GM19438 (cell line): ENCODE data around the gene CCDC167.

Source experiments
- ATAC-seq: cut with Tn5 transposase; IDR thresholded peaks from one replicate; pipeline ENCODE4 v1.9.1; 2021; ENCODE audit warnings: low read depth; ENCODE audit not compliant: unreplicated experiment

Gene CCDC167

DNA sequence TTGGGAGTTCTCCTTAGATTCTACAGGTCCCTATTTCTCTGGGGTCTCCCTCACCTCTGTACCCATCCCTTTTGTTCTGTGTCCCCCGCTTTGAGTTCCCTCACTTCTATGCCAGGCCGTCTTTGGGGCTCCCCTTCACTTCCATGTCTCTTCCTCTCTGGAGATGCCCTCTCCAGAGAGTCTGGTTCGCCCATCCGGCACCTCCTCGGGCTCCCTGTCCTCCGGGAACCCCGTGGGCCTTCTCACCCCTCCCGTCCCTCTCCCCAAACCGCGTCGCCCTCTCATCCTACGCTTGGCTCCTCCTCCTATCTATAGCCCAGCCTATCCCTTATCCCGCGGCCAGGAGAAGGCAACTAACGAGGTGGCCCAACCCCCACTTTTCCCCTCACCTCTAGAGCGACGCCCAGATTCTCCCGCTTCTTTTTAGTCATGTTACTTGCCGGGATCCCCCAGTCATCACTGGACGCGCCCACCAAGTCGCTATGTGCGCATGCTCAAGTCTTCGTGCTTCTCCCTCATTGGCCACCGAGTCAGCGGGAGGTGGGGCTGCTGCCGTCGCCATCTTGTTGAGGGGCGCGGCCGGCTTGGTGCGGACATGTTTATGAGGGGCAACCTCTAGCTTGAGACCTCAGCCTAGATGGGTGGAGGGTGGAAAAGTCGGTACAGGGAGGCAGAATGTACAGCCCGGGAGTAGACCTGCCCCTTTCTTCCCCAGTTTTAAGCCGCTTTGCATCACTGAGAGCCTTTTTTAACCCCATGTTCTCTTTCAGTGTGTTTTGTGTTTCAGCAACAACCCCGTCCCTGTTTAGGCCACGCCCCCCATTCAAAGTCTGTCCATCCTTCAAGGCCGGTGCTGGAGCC lies at the start of gene CCDC167:
CCDC167 (minus strand) TSS at position 461 of the 861 bp plus-strand sequence; CDS start at position 431, 30 bp downstream.
- ATAC-seq = peak; percentile 81

DNA sequence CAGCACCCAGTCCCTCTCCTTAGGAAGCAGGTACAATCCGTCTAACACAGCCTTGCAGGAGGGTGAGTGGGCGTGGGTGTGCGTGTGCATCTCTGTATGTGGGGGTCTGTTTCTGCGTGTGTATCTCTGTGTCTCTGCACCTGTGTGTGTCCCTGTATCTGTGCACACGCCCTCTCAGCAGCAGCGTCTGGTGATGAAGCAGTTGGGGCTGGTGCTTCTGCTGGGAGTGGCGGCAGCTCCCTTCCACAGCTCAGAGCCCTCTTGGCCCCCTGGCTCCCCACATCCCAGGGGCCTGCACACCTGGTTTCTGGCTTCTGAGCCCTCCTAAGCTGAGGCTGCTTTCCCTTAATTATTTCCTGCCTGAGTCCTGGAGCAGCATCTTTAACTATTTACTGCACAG lies 49.5 kb upstream of the CCDC167 start:
- ATAC-seq = no peak

DNA sequence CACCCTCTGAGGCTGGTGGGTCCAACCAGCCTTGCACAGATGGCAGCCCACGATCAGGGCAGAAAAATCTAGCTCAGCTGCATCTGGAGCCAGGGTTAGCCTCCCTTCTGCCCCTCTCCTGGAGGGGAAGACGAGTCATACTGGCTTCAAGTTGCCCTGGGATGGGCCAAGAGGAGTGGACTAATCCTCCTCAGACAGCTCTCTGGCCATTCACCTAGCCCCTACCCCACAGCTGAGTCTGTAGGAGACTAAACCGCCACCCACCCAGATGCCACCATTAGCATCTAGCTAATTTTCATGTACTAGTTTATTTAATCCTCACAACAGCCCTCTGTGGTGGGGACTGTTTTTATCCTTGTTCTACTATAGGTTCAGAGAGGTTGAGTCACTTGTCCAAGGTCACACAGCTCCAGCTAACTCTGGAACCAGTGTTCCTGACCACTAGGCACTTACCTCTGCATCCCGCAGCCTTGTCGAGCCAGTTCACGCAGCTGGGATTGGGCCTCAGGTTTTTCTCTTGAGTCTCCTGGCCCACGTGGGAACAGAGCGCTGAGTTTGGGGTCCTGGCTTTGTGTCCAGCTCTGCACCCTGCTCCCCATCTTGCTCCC lies 48.5 kb upstream of the CCDC167 start:
- no peak for ATAC-seq

DNA sequence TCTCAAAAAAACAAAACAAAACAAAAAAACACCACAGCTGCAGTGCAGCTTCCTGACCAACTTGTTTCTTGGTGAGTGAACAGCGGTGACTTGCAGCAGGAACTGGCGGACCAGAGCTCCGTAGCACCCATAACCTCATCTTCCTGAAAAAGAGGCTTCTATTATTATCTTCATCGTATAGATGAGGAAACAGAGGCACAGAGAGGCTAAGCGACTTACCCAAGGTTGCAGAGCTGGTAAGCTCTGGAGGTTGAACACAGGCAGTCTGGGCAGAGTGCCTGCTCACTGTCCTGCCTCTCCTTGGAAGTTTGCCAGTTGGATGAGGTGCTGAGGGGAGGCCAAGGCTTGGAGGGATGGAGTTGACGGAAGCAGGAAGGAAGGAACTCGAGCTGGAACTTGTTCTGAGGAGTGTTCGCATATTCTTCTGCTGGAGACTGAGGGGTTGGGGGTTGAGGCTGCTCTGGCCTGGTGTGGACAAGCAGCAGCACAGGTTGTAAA lies 47.9 kb upstream of the CCDC167 start:
- ATAC-seq = no peak

DNA sequence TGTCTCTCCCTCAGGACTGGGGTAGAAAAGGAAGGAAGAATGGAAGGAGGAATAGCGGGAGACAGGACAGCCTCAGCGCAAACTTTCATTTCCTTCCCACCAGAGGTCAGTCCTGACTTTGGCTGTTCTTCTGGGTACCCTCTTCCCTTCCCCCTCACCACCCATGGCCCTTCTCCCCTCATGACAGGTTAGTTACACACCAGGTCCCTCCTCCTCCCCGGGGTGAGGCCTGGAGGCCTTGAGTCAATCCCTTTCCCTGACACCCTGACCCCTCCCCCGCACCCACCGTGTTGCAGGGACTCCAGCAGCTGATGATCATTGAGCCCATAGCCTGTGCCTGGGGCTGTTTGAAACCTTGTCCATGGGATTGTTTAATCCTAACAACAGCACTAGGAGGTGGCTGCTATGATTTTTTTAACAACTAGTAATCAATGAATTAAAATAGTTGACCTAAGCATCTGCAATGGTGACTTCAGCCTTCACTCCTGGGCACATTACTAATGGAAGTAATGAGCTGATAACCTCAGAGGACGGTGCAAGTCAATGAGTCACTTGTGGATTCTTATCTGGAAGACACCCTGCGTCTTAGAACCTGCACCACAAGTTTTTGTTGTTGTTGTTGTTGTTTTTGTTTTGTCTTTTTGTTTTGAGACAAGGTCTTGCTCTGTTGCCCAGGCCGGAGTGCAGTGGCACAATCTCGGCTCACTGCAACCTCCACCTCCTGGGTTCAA lies 46.6 kb upstream of the CCDC167 start:
- no peak for ATAC-seq

DNA sequence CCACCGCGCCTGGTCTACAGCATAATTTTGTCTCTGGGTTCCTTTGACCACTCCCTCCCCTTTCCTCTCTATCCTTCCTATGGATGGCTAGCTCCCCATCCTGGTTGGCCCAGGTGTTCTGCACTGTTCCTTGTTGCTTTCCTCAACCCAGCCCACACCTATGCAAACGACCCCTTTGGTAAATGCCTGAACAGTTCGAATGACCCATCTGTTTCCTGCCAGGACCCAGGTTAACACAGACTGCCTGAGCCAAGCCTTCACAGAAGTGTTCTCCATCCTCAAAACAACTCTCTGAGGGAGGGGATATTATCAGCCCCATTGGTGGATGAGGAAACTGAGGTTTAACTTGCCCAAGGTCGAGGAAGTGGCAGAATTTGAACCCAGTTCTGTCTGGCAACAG lies 44.8 kb upstream of the CCDC167 start:
- no peak for ATAC-seq

DNA sequence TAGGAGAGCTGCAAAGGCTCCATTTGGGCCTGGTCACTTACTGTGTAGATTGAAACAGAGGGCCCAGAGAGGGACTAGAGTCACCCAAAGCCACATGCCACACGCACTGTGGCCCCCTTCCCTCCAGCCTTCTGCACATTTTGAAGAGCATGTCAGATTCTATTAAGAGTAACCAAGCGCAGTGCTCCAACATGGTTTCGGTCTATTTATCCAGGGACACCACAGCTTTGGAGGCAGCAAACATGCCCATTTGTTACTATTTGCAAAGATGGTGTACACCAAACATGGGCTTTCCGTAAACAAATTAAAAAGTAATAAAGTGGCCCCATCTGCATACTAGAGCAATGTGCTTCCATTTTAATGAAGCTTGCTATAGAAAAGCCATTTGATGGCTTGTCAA lies 43.7 kb upstream of the CCDC167 start:
- ATAC-seq = no peak

DNA sequence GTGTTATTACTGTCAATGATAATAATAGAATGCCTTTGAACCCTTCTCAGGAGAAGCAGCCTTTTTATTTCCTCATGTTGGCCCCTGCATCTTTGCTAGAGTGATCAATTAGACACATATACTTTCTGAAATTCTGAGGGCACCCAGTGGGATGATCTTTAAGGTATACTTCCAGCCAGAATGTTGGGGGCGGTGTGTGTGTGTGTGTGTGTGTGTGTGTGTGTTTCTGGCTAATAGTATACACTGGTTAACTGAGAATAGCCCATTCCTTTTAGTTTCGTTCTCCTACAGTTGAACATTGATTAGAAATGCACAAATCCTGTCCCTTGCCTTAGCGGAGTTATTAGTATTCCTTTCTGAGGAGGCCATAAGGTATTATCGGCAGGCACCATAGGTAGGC lies 41.7 kb upstream of the CCDC167 start:
- no peak for ATAC-seq

DNA sequence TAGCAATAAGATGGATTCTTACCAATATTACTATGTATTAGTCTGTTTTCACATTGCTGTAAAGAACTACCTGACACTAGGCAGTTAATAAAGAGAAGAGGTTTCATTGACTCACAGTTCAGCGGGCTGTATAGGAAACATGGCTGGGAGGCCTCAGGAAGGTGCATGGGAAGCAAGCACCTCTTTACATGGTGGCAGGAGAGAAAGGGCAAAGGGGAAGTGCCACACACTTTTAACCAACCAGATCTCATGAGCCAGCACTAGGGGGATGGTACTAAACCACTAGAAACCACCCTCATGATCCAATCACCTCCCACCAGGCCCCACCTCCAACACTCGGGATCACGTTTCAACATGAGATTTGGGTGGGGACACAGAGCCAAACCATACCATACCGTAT lies 40.7 kb upstream of the CCDC167 start:
- ATAC-seq = no peak

DNA sequence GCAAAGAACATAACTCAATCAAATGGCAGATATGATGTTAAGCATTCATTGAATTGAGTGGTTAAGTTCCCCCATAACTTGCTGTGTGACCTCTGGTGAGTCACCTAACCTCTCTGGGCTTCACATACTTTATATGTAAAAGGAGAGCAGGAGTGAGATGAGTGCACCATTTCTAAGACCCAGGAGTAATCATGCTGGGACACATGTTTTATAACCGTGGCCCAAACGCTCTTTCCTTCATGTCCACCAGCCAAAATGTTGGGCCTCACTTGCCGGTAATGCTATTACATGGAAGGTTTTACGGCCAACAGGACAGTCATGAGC lies 40.3 kb upstream of the CCDC167 start:
- no peak for ATAC-seq

DNA sequence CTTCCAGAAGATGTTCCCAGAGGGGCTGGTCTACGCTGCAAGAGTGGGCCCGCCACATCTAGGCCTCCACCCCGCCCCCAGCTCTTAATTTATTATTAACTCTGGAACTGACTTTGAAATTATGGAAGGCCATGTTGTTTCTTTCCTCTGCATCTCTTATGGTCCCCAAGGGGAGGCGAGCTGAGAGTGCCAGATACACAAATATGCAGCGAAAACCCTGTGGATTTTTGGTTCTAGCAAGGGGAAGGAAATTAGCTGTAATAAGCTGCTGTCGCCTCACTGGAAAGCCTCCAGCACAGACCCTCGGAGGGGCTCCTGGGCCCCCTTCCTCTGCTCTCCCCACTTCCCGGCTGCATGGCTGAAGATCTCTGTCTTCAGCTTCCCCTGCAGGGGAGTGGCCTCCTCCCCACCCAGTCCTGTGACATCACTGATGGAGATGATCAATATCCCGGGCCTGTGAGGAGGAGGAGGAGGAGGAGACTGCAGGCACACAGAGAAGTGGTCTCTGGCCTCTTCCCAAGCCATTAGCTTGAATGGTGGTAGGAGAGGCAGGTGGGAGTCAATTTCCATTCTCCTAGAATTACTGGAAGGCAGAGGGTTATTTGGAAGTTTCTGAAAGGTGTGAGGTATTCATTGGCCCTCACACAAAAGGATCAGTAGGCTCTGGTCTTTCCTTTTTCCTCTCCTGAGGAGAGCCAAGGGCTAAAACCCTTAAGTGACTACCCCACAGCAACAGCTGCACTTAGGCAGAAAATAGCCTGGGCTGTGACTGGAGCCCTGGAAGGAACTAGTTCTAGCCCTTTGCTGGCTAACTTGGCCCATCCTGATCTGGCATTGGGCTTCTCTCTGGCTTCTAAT lies 39.7 kb upstream of the CCDC167 start:
- ATAC-seq = no peak

DNA sequence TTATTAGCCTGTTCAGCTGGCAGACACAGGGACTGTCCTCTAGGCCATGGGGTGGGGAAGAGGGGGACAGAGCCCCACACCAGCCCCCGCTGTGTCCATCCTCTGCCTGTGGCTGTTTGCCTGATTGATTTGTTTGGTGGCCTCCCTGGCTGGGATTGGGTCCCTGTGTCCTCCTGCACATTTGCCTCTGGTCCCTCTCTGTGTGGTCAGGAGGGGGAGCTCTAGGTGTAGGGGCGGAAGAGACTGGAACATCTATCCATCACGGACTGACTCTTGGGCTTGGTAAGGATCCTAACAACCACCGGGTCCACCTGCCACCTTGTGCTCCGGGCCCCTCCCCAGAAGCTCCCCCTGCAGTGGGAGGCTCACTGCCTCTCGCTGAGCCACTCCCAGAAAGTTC lies 38.4 kb upstream of the CCDC167 start:
- no peak for ATAC-seq

DNA sequence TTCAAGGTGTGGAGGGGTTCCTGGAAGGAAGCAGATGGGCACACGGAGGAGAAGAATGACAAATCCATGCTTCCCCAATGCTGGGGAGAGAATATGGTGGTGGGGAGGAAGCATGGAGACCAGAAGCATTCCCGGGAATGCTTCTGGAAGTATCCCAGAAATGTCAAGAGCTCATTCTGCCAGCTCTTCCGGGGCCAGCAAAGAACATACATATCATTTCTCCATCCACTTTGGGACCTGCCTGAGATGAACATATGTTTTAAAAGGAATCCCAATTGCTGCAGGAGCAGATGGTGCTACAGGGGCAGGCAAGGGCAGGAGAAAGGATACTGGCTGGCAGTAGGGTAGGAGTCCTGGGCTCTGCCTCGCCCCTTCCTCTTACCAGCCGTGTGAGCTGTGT lies 37.9 kb upstream of the CCDC167 start:
- ATAC-seq = no peak

DNA sequence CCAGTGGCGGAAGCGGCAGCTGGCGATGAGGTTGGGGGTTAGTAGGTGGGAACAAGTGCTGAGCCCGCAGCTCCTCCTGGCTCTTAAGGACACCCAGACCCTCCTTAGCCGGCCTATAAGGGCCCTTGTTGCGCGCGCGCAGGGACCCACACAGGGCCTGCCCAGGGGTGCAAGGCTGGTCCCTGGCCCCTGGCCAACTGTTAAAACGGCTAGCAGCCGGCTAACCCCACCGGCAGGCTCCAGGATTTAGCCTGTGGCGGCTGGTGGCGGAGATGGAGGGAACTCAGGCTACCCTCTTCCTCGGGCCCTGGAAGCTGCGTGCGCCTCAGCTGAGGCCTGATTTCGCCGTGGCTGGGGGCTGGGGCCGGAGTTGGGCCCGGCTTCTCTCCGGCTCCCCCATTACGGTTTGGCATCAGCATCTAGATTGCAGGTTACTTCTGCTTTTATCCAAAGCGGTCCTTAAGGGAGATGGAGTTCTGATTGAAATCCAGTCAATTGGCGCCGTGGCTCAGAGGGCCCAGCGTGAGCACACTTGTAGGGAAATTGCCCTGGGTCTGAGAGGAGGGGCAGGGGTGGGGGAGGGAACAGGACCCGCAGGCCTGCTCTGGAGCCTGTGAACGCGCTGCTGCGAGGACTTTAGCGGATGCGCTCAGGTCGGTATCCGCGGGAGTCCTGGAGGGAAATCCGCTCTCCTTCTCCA lies 36.9 kb upstream of the CCDC167 start:
- no peak for ATAC-seq

DNA sequence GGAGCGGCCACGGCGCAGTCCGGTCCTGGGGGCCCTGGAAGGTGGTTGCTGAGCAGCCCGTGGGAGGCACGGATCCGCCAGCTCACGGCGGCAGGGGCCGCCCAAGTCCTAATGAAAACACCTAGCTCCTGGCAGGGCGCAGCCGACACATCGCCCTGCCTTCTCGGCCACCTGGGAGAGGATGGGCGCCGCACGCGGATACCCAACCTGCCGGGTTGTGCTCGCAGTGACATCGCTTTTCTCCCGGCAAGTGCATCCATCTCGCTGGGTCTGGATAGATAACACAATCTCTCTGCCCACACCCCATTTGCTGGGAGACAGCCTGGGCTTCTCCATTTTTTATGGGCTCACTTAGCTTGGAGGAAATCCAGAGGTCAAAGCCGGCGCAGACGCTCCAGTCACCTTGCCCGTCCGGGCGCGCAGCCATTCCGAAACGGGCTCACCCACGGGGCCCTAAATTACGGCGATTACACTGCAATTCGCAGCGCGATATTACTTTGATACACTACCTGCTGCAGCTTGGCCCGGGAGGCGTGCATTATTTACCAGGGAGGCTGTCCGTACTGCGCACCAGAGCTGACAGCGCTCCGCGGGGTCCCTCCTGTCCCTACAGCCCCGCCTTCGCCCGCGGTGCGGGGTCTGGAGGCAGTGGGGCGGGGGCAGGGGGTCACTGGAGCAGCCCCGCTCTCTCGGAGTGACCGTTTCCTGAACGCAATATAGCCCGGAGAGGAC lies 36.2 kb upstream of the CCDC167 start:
- ATAC-seq = peak; percentile 62

DNA sequence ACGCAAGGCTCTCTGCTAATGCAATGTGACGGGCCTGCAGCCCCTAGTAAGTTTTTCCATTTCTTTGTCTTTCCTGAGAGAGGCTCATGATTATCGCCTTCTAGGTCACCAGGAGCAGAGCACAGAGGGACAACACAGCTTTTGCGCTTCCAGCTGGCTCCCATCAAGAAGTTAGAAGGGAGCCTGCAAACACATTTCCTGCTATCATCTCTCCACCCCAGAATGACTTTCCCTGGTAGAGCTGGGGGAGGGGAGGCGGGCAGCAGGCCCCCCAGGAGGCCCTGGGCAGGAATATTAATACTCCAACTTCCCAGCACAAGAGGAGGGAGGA lies 35.7 kb upstream of the CCDC167 start:
- no peak for ATAC-seq

DNA sequence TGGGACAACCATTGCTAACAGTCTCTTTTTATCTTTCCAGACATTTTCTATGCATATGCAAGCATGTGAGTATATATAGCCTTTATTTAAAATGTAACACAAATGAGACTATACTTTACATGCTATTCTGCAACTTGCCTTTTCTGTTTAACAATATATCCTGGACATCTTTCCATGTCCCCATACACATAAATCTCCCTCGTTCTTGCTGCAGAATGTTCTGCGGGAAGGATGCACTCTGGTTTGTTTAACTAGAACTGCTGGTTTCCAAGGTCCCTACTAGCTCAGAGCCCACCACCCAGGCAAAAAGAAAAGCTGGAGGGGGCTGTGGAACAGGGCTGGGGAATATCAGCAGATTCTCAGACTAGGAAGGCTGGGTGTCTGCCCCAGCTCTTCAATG lies 35.2 kb upstream of the CCDC167 start:
- no peak for ATAC-seq

DNA sequence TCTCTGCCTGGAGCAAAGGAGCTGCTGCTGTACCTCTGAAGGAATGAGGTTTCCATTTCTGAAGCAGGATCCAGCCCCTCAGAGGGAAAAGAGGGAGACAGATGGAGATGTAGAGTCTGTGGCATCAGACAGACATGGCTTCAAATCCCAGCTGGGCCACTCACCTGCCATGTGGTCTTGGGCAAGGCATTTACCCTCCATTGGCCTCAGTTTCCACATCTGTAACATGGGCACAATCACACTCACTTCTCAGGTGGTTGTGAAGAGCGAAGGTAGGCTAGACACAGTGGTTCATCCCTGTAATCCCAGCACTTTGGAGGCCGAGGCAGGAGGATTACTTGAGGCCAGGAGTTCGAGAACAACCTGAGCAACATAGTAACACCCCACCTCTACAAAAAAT lies 32.4 kb upstream of the CCDC167 start:
- ATAC-seq = no peak

DNA sequence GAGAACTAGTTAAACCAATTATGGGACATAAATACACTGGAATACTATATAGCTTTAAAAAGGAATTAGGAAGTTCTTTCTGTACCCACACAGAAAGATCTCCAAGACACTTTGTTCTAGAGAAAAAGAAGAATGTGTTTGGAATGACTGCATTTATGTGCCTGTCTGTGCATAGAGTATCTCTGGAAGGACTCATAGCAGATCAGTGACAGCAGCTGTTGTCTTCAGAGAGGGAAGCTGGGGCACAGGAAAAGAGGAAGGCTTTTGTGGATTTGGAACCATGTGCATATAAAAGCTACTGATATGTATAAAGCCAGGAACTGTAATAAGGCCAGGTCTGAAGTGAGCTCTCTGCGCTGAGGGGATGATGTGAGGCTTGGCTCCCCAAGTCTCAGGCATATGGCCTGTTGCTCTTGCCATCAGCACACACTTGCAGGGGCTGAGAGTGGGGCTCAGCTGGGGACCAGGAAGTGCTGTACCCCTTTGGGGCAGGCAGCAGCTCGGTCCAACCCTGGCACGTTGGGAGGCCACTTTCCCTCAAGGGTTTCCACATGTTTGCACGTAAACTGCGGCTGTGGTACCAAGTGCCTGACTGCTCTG lies 31.8 kb upstream of the CCDC167 start:
- ATAC-seq = no peak
